ENCODE data around the gene NT5E.

- TF ChIP-seq, protein P1, sequence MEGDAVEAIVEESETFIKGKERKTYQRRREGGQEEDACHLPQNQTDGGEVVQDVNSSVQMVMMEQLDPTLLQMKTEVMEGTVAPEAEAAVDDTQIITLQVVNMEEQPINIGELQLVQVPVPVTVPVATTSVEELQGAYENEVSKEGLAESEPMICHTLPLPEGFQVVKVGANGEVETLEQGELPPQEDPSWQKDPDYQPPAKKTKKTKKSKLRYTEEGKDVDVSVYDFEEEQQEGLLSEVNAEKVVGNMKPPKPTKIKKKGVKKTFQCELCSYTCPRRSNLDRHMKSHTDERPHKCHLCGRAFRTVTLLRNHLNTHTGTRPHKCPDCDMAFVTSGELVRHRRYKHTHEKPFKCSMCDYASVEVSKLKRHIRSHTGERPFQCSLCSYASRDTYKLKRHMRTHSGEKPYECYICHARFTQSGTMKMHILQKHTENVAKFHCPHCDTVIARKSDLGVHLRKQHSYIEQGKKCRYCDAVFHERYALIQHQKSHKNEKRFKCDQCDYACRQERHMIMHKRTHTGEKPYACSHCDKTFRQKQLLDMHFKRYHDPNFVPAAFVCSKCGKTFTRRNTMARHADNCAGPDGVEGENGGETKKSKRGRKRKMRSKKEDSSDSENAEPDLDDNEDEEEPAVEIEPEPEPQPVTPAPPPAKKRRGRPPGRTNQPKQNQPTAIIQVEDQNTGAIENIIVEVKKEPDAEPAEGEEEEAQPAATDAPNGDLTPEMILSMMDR (conservative IDR thresholded peaks at IDR 0.05), result no peak
- no peak for TF ChIP-seq EZH2 (IDR thresholded peaks at IDR 0.05; ENCODE audit: low read depth)
These were observed 18.4 kb downstream of the NT5E start for GRCh38 chr6:85468326-85468725.
